Measurements from ENCODE around the gene BICD2.
"Not testable (repeated sequence)": the region's sequence is repeated elsewhere in the genome, so short reads cannot be mapped to it uniquely, and the experiment has no call there.

BICD2 gene

DNA sequence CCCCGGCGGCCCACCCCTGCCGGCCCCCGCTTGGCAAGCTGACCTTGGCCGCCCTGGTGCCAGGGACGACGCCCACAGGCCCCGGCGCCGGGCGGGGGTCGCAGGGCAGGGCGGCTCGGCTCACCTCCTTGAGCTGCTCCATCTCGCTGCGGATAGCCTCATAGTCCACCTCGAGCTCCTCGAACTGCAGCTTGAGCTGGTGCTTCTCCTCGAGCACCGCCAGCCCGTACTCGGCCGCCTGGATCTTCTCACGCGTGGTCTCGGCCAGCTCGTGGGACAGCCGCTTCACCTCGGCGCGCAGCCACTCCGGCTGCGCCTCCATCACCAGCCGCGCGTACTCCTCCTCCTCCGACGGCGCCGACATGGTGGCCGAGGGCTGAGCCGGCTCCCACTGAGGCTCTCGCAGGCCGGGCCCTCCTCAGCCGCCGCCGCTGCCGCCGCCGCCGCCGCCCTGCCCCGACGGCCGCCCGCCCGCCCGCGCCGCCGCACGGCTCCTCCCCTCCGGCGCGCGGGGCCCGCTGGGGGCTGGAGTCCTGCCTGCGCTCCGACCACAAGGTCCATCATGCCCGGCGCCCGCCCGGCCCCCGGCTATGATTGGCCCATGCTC lies at the start of gene BICD2:
BICD2 (minus strand) TSS at position 453 of the 607 bp plus-strand sequence; CDS start at position 364, 89 bp downstream.
- DNase-seq = no peak

DNA sequence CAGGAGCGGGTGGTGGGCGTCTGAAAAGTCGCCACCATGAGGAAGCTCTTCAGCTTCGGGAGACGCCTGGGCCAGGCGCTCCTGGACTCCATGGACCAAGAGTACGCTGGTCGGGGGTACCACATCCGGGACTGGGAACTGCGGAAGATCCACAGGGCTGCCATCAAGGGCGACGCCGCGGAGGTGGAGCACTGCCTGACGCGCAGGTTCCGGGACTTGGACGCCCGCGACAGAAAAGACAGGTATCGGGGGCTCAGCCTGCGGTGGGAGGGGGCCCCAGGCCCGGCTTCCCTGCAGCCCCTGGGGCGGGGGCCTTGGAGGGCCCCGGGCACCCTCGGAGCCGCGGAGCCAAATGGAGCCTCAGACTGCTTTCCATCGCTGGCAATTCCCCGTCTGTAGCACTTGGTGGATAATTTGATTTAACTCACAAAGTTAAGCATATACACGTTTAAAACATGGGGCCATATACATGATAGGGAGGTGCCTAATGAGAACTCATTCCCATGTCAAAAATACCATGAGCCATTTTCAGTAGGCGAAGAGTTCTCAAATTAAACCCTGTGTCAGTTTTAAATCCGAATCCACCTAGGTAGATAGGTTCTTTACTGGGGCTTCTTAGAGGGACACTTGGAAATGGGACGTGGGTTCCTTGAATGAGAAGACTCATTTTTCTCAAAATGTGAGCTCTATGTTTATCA lies 45.1 kb upstream of the BICD2 start:
- DNase-seq = not testable (repeated sequence)

DNA sequence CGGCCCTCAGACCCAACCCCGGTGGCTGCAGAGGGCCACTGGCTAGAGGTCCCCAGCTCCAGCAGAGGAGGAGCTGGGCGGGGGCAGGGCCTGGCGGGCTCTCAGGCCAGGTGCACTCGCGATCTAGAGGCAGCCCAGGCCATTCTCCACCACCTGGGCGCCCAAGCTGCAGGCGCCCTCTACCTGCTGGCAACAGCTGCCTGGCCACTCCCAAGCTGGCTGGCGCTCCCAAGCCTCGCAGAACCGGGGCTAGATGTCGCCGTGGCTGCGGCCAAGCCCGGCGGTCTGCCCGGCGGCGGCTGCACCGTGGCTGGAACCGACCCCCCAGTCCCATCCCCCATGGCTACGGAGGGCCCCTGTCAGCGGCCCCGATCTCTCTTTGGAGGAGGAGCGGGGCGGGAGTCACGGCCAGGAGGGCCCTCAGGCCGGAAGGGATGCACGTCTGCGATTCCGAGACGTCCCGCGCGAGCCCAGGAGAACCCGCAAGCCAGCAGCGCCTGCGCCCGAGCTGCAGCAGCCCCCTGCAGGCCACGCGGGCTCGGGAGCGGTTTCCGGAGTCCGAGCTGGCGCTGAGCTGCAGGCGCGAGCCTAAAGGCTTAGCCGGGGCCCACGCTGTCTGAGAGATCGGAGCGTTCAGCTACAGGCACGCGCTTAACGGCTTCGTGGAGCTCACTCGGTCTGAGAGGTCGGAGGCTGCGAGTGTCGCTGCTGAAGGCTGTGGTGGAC lies 44.3 kb upstream of the BICD2 start:
- peak; percentile 85 for DNase-seq

DNA sequence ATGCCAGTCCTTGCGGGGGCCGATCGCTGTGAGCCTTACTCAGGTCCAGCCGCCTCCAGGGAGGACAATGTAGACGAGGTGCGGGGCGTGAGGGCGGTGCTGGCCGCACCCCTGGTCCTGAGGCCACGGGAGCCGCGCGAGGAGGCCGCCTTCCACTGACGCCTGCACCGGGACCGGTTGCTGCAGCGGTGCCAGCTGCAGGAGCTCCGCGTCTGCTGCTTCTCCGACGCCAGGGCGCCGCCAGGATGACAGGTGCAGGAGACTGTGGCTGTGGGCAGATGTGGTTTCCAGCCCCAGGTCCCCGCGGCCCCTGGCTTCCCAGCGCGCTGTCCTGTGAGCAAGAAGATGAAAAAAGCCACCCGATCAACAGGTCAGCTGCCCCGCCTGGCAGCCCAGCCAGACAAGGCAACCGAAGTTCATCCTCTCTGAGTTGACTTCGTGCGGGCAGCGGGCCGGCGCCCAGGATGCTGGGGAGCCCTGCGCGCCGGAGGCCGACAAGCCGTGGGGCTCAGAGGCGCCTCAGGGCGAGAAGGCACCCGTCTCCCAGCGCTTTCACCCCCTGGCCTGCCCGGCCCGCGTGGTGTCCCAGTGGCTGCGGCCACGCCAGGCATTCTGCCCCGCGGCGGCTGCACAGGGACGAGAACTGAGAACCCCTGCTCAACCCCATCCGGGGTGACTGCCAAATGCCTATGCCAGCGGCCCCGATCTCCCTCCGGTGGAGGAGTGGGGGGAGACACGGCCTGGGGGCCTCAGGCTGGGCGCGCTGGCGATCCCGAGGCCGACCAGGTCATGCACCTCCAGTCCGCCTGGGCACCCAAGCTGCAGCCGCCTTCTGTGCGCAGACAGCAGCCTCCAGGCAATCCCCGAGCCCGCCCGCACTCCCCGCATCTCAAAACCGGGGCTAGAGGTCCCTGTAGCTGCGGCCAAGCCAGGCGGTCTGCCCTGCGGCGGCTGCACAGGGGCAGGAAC lies 43.4 kb upstream of the BICD2 start:
- DNase-seq = peak; percentile 45

DNA sequence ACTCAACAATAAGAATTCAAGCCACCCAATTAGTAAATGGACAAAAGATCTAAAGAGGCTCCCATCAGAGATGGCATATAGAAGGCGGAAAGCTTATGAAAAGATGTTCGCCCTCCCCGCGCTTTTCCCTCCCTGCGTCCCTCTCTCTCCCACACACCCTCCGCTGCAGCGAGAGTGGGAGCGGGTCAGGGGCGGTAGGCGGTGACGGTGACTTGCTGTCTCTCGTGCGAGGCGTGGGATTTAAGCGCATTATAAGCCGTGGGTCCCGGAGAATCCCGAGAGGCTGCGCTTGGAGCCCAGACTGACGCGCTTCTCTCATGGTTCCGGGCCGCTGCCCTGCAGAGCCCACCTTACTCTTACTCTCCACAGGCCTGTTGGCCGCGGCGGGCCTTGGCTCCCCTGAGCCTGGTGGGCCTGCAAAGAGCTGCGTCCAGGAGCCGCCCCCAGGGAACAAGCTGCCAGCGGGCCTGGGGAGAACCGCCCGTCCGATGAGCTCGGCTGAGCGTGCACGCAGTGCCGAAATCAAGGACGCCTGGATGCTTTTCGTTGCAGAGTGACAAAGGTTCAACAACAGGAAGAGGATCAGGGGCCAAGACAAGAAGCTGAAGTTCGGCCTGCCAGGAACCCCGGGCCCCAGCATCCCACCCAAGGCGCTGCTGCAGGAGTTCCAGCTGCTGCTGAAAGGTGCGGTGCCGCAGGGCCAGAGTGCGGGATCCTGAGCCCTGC lies 42.6 kb upstream of the BICD2 start:
- DNase-seq = no peak

DNA sequence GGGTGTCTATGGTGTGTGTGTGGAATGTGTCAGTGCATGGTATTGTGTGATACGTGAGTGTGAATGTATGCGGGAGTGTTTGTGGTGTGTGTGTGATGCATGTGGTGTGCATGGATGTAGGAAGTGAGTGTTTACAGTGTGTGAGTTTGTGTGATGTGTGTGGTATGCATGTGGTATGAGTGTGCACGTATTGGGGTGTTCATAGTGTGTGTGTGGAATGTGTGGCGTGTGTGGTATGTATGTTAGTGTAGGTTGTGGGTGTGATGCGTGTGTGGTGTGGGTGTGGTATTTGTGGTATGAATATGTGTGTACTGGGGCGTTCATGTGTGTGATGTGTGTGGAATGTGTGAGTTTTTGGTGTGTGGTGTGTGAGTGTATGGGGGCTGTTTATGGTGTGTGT lies 40.1 kb upstream of the BICD2 start:
- DNase-seq = no peak

DNA sequence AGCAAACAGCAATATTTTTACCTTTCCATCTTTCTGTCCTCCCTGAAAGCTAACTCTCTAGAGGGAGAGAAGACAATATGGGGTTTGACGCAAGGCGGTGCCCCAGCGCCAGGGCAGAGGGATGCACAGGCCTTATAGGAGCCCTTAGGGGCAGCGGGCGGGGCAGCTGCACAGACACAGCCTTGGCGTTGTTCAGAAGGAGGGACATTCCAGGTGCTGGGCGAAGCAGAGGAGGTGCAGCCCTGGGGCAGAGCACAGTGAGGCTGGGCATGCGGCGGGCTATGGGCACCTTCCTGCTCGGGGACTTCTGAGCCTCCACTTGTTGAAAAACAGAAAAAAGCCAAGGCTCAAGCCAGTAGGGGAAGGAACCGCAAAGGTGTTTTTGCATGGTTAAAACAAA lies 33.7 kb upstream of the BICD2 start:
- no peak for DNase-seq

DNA sequence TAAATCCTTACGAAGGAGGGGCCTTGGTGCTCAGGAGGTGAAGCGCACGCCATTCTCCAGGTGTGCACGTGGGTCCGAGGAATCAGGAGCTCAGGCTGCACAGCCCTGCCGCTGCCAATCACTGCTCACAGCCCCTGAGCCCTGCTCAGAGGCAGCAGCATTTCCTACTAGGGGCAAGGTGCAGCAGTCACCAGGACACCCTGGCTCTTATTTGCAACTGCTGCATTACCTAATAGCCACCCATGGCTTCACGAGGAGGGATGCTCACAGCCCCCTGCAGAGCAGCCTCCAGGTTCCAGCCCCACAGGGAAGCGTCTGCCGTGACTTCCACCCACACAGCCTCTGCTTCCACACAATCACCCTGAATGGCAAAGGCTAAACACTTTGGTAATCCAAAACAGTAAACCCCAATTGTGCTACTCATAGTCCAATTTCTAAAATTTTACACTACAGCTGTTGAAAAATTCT lies 31.7 kb upstream of the BICD2 start:
- DNase-seq = peak; percentile 9

DNA sequence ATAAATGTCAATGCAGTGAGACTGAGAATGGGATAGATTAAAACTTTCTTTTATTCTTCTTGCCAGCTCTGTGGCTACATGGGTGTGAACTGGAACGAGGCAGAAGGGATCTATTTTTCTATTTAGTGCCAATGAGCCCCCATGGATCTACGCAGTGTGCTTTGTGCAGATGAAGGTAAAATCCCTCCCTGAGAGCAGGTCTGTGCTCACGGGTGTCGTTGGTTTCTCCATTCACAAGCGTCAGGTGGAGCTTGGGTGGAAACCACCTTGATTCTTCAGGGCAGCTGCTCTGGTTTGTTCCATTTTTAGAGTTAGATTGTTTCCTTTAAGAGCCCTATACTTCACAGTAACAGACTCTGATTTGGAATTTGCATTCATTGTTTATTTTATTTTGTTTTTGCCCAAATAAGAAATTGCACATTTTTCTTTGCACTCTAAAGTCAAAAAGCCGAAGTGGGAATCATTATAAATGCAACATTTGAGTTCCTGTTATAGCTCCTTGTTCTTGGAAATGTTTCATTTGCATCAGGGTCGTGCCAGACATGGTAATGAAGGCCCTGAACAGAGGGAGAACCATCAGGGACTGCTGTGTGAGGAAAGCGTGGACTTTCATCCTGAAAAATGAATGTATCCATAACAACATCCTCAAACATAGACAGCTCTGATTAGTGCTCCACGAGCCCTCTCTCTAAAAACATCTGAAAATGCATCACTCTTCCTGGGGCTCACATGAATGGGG lies 31.1 kb upstream of the BICD2 start:
- no peak for DNase-seq

DNA sequence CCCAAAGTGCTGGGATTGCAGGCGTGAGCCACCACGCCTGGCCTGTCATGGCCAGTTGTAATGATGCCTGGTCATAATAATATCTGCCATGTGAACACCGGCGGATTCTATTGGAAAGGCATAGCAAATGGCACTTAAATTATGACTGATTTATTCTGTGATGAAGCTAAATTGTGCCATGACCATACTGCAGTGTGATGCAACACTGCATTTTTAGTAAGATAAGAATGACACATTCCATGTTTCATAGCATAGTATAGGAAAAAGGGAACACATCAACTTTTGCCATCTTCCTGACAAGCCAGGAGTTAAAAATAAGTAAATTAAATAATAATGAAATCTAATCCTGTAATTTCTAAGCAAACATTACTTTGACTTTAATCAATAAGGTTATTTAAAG lies 30.4 kb upstream of the BICD2 start:
- DNase-seq = no peak

DNA sequence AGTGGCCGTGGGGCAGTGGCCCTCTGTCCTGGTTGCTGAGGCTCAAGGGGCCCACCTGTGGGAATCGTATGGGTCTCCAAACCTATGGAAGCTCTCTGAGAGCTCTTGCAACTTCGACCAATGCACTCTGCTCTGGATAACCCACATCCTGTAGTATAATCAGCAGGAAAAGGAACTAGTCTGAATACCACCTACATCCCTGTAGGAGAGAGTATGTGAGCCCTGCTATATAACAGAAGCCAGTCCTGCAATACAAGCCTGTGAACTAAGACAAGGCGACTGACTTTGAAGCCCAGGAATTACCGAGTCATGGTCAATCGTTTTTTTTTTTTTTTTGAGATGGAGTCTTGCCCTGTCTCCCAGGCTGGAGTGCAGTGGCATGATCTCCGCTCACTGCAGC lies 29.8 kb upstream of the BICD2 start:
- DNase-seq = no peak

DNA sequence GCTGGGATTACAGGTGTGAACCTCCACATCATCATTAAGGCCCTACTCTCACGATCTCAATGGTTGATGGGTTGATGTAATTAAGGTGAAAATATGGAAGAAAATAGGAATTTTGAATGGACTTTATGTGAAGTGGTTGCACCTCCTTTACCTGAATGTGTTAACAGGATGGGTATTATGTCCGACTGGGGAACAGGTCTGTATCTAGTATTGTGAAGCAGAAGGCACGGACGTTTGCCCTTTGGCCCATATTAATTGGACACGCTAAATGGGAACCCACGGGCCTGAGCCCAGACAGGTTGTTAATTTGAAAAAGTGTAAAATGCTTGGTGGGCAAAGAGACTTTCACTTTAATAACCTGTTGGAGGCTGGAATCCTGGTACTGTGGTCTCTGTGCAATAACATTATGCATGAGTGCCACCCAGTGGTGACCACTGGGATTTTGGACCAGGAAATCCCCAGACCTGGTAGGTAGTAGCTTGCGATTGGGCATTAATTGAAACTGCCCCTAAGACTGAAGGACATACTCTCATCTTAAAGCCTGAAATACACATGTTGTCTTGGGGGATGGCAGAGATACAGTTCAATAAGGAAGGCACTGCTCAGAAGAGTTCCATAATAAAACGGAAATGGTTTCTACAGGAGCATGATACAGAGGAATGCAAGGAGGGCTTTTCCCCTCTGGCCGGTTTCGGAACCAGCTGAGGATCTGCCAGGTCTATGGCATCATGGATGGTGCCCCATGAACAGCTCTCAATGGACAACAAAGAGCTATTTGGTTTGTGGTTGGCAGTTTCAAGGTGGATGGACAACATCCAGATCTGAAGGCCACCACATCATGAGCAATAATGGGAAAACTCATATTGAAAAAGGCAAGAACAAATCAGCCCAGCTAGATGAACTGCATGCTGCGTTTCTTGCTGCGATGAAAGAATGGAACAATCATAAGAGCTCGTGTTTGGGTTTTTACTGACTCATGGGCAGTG lies 26.2 kb upstream of the BICD2 start:
- DNase-seq = peak; percentile 91

DNA sequence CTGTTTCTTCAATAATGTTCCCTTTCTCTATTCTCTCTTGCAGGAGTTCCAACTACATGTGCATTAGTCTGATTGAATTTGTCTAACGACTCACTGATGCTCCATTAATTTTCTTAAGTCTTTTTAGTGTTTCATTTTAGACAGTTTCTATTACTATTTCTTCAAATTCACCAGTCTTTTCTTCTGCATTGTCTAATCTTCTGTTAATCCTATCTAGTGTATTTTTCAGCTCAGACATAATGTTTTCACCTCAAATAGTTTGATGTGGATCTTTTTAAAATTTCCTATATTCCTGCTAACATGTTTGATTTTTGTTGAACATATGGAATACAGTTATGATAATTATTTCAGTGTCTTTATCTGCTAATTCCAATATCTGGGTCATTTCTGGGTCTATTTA lies 21.7 kb upstream of the BICD2 start:
- DNase-seq = no peak

DNA sequence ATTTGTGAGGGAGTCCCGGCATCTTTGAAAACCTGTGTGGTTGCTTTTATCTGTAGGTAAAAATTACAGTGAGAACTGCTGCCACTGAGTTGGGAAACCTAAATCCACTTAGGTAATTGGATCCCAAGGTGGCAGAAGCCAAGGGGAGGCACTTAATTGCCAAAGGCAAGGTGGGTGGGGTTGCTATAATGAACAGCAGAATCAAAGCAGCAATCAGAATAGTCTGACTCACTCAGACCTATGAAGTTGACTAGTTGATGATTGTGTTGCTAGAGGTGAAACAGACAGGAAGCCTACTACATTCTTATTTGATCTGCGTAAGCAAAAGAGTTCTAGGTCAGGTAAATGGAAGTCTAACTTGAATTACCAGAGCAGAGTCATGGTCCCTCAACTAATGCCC lies 17.3 kb upstream of the BICD2 start:
- DNase-seq = peak; percentile 91

DNA sequence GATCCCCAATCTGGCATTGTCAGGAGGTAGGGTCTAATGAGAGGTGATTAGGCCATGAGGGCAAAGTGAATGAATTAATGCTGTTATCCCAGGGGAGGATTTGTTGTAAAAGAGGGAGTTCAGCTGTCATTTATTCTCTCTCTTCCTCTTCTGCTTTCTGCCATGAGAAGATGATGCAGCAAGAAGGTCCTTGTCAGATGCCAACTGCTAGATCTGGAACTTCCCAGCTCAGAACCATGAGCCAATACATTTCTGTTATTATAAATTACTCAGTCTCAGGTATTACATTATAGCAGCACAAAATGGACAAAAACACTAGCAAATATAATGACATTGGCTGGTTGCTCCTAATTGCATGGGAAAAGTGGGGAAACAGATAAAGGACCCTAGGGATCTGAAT lies 15.6 kb upstream of the BICD2 start:
- peak; percentile 78 for DNase-seq

DNA sequence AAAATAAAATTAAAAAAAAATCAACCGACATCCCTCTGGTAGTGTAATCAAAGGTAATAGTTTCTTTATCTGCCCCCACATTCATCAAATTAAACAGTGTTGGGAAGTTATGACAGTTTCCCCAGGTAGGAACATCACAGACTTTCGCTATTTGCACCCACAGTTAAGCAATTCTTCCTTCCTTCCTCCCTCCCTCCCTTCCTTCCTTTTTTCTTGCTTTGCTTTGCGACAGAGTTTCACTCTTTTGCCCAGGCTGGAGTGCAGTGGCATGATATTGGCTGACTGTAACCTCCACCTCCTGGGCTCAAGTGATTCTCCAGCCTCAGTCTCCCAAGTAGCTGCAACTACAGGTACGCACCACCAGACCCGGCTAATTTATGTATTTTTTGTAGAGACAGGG lies 10.8 kb upstream of the BICD2 start:
- DNase-seq = no peak

DNA sequence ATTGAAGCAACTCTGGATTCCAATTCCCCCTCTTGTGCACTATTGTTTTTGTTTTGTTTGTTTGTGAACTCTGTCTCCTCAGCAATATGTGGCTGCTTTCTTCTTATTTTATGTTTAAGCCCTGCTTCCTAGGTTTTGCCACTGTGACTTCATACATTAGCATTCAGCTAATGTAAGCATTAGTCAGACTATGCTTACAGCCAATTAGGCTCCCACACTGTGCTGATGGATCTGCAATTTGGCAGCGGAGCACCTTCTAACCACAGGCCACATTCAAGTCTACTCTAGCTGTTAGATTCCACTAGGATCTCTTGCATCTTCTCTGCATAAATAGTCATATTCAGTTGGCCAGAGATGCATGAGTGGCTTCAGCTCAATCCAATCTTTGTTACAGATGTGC lies 9.6 kb upstream of the BICD2 start:
- no peak for DNase-seq

DNA sequence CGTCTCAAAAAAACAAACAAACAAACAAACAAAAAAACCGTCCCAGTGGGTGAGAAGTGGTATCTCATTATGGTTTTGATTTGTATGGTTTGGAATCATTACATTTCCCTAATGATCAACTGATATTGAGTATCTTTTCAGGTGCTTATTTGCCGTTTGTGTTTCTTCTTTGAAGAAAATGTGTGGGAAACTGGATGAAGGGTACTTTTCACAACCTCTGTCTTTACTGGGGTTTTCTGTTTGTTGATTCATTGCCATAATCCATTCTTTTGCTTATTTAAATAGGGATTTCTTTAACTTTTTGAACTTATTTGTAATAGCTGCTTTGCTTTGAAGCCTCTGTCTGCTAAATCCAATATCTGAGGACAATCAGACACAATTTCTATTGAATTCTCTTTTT lies 9.2 kb upstream of the BICD2 start:
- no peak for DNase-seq

DNA sequence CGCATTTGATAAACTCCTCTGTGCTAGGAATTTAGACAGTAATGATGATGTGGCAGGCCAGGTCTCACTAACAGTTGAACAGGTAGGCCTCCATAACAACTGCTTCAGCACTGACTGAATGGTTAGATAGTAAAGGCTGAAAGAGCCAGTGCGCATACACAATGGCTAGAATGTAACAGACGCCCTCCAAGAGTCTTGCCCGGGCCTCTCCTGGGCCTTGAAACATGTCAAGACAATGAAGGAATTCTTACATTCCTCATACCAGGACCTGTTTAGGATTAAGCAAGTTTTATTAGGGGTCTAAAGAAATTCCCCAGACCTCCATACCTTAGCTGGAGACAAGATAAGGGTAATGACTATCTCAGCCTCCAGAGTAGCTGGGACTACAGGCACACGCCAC lies 6.7 kb upstream of the BICD2 start:
- no peak for DNase-seq

DNA sequence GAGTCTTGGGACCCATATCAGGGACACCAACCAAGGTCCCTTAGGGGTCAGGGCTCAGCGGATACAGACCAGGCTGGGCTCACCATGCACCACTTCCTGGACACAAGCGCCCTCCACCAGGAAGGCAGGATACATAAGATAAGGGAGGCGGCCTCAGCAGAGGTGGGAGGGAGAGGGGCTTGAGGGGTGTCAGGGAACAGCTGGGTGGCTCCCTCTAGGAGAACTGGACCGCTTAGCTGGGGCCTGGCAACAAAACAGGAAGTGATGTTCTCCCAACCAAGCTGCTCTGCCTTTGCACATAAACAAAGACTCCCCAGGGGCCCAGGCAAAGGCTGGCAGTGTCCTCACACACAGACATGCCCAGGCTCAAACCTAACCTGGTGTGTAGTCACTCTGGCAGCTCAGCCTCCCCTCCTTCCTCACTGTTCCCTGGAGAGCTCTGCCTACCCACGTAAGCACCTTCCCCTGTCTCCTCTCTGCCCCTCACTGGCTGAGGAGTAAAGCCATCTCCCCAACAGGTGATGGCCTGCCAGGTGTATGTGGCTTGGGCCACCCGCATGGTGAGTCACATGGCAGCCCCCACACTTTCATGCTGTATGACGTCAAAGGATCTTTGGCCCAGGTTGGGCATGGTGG lies 5.8 kb upstream of the BICD2 start:
- peak; percentile 45 for DNase-seq
